Neural progenitor cell (in vitro differentiated cells): ENCODE data around the gene FAM149B1.

Source experiments
- EZH2 ChIP-seq: fragments of 200-600 bp; sonication (generic); IDR thresholded peaks from 2 replicates; pipeline ENCODE4 v1.6.1; 2017; ENCODE audit warnings: antibody characterized with exemption, mild to moderate bottlenecking, moderate library complexity
- EZH2phosphoT487 ChIP-seq: fragments of 200-600 bp; sonication (generic); IDR thresholded peaks from 2 replicates; pipeline ENCODE4 v1.6.1; 2017; ENCODE audit warnings: antibody characterized with exemption
- TF ChIP-seq, protein P1 (sequence below): fragments of 200-600 bp; sonication (generic); IDR thresholded peaks from 2 replicates; pipeline ENCODE4 v1.5.1; 2017; ENCODE audit warnings: antibody characterized with exemption, mild to moderate bottlenecking

GRCh38 chr10:73252445-73253224 is 84.7 kb downstream of the FAM149B1 start, which contains the start of gene MRPS16:
- TF ChIP-seq, protein P1, sequence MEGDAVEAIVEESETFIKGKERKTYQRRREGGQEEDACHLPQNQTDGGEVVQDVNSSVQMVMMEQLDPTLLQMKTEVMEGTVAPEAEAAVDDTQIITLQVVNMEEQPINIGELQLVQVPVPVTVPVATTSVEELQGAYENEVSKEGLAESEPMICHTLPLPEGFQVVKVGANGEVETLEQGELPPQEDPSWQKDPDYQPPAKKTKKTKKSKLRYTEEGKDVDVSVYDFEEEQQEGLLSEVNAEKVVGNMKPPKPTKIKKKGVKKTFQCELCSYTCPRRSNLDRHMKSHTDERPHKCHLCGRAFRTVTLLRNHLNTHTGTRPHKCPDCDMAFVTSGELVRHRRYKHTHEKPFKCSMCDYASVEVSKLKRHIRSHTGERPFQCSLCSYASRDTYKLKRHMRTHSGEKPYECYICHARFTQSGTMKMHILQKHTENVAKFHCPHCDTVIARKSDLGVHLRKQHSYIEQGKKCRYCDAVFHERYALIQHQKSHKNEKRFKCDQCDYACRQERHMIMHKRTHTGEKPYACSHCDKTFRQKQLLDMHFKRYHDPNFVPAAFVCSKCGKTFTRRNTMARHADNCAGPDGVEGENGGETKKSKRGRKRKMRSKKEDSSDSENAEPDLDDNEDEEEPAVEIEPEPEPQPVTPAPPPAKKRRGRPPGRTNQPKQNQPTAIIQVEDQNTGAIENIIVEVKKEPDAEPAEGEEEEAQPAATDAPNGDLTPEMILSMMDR: no peak
- TF ChIP-seq EZH2 (no peak), EZH2phosphoT487 (no peak)
